Mammary epithelial cell (primary cell): Measurements from ENCODE around the gene PATZ1.

Experiments used
- EZH2 ChIP-seq: IDR thresholded peaks from 2 replicates; pipeline ENCODE4 v1.6.1; 2012; ENCODE audit warnings: low read length, inconsistent platforms, borderline replicate concordance
- TF ChIP-seq, protein P1 (sequence below), 2 donors: IDR thresholded peaks in 1 of 2; conservative IDR thresholded peaks in 1 of 2; 2 replicates each; pipeline ENCODE4 v1.5.1; 2011 to 2012; ENCODE audit warnings: inconsistent platforms in 2 of 2, low read length in 2 of 2, mild to moderate bottlenecking in 2 of 2, control low read depth in 1 of 2, low read depth in 1 of 2; ENCODE audit not compliant: insufficient read depth in 1 of 2; ENCODE audit errors: extremely low read depth in 1 of 2

DNA sequence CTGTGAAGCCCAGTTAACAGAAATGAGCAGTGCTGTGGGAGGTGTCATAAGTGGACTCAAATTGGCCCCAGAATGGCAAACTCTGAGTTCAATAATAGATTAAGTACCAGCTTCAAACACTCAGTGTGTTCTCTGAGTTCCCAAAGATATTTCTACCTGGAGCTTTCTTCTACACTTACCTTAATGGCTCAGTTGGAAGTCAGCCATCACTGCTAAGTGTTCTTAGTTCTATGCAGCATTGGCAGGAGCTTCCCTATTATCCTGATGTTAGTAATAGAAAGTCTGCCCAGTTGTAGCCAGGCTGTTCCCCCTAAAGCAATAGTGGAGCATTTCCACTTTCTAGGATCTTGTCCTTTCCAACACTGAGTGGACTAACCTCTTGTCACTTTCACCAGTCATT lies 44.1 kb downstream of the PATZ1 start:
- TF ChIP-seq, protein P1, sequence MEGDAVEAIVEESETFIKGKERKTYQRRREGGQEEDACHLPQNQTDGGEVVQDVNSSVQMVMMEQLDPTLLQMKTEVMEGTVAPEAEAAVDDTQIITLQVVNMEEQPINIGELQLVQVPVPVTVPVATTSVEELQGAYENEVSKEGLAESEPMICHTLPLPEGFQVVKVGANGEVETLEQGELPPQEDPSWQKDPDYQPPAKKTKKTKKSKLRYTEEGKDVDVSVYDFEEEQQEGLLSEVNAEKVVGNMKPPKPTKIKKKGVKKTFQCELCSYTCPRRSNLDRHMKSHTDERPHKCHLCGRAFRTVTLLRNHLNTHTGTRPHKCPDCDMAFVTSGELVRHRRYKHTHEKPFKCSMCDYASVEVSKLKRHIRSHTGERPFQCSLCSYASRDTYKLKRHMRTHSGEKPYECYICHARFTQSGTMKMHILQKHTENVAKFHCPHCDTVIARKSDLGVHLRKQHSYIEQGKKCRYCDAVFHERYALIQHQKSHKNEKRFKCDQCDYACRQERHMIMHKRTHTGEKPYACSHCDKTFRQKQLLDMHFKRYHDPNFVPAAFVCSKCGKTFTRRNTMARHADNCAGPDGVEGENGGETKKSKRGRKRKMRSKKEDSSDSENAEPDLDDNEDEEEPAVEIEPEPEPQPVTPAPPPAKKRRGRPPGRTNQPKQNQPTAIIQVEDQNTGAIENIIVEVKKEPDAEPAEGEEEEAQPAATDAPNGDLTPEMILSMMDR (conservative IDR thresholded peaks at IDR 0.05 in 1 of 2, IDR thresholded peaks at IDR 0.05 in 1 of 2; ENCODE audit: extremely low read depth in 1 of 2, insufficient read depth in 1 of 2, low read depth in 1 of 2, low read length in 2 of 2) = no peak
- TF ChIP-seq EZH2 = no peak
